ENCODE data around the gene SCYL1.
A peak's percentile ranks its signal among the peaks of the same experiment; 100 is the strongest.
"Not testable (repeated sequence)": the region's sequence is repeated elsewhere in the genome, so short reads cannot be mapped to it uniquely, and the experiment has no call there.

SCYL1 gene

DNA sequence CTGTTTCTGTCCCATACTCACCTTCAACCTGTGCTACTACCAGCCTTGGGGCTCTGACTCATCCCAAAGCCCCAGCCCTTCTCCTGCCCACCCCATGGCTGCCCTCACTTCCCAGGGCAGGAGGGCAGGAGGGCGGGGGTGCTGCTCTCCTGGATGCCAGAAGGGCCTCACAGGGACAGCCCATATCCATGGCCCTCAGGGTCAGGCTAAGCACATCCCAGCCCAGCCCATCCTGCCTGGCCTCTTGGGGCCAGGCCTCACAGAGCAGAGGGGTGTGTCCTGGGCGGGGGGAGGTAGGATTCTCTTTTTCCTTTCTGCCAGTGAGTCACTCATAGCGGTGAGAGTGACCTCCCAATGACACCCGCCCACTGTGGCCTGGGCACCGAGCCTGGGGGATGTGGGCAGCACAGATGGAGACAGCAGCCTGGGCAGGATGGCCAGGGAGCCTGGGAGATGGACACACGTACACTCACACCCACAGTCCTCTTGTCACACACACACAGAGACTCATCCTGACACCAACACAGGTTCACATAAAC lies 30.9 kb downstream of the SCYL1 start:
- DNase-seq = peak; percentile 85

DNA sequence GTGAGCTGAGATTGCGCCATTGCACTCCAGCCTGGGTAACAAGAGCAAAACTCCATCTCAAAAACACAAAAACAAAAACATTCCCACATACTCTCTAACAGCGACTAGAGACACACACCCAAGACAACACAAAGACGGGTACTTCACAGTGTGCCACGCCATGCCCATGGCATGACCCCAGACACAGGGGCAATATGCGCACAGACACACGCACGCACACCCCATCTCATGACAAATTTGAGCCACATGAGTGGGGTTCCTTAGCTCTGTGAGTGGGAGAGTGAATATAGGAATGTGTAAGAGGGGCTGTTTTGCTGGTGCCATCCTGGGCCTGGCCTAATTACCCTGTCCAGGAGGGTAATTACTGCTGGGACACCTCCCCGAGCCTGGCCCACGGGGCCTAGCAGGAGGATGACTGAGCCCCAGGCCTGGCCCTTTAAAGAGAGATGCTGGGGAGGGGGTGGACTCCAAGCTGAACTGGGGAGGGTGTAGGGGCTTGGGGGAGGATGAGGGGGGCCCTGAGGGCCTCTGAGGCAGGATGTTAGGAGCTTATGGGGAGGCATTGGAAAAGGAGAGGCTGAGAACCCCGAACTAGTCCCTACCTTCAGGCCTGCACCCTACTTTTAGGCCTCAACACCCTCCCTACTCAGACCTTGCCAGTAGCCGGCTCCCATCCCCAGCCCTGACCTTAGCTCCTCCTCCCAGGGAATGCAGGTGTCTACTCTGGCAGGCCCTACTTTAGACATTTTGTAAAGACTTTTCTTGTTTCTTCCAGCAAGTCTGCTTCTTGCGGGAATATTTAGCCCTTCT lies 31.8 kb downstream of the SCYL1 start:
- no peak for DNase-seq

DNA sequence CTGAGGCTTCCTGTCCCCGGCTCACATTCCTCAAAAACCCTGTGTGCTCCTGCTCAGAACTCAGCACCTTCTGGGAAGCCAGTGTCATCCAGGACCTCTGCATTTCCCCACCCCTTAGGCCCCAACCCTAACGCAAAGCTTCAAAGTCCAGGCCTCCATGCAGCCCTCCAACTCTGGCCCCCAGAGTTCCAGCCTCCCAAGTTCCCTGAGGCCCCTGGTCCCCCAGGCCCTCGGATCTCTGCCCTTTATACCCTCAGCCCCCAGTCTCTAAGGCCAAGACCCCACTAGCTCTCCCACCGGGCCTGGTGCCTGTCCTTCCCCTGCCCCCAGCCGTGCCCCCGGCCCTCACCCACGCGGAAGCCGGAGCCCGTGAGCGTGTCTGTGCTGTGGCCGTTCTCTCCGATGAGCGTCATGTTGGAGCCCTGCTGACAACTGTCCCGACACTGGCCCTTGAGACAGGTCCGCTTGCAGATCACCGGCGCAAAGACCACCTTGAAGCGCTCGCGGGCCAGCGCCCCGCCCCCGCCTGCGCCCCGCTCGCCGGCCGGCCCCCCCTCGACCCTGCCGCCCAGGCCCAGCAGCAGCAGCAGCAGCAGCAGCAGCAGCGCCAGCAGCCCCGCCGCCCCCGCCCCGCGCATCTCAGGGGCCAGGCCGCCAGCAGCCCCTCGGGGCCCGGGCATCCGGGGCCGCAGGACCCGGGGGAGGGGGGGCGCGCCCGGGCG lies 32.6 kb downstream of the SCYL1 start:
- peak; percentile 60 for DNase-seq

DNA sequence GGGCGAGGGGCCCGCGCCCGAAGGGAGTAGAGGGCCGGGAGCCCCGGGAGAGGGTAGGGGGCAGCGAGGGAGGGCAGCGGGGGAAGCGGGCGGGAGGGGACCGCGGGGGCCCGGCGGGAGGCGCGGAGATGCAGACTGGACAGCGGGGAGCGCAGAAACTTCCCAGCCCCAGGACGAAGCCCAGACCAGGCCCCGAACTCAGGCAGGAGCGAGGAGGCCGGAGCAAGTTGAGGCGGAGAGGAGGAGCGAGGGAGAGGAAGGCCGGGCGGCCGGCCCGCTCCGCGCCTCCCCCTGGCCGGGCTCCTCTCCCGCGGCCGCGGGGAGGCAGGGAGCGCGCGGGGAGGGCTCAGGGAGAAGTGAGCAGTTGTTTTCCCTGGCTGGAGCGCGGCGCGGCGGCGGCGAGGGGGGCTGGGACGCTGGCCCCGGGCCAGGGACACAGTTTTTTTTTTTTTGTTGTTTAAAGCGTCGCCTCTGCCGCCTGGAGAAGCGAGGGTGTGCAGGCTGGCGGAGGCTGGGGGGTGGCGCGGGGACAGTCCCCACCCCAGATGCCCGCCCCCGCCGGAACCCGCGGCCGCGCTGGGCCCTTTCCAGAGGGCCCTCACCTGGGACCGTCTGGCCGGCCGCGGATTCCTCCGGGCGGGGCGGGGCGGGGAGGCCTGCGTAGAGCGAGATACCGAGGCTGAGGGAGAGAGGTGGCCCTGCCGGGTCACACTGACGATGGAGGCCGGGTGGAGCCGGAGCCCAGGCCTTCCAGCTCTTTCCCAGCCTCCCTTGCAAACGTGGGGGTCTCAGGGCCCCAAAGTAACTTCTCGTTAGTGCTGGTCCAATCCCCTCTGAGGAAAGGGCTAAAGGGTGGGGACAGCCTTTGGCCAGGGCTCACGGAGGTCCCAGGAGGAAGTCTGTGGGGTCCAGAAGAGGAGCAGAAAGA lies 33.4 kb downstream of the SCYL1 start, which contains the start of gene LTBP3:
TSS of gene LTBP3 (minus strand) at position 358 of the 928 bp plus-strand sequence. CDS start 400 bp downstream, outside the sequence.
- DNase-seq = peak; percentile 92

DNA sequence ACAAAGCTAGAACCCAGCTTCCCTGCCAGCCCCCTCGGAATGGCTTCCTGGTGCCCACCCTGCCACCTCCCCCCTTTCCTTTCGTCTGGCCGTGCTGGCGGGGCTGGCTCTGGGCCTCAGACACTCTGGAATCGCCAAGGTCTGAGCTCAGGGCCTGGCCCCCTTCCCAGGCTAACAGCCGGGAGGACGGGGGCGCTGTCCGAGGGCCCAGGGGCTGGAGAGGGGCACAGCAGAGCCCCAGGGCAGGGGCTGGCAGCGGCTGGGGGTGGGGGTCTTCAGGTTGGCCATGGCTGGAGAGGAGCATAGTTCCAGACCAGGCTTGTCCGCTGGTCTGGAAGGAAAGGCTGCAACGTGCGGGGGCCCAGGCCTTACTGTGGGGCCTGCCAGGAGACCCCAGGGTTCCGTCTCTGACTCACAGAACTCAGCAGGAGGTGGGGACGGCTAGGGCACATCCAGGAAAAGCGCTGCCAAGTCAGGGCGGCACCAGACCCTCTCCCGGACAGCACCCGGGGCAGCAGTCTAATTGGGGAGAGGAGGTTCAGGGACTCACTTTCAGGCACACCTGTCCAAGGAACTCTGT lies 34.1 kb downstream of the SCYL1 start:
- DNase-seq = no peak

DNA sequence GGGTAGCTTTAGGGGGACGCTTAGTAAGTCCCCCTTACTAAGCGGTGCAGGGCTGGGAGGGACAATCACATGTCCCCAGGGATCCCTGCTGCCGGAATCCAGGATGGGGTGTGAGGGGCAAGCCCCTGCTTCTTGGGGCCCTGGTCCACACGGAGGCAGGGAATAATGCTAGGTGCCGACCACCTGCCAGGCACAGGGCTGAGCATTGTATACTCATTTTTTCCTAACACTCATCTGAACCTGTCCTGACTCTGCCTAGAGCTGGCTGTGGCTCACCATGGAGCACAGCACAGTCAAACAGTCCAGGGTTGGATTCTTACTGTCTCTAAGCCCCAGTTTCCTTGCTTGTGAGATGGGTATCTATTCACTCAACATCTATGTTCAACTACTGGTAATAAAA lies 34.7 kb downstream of the SCYL1 start:
- no peak for DNase-seq

DNA sequence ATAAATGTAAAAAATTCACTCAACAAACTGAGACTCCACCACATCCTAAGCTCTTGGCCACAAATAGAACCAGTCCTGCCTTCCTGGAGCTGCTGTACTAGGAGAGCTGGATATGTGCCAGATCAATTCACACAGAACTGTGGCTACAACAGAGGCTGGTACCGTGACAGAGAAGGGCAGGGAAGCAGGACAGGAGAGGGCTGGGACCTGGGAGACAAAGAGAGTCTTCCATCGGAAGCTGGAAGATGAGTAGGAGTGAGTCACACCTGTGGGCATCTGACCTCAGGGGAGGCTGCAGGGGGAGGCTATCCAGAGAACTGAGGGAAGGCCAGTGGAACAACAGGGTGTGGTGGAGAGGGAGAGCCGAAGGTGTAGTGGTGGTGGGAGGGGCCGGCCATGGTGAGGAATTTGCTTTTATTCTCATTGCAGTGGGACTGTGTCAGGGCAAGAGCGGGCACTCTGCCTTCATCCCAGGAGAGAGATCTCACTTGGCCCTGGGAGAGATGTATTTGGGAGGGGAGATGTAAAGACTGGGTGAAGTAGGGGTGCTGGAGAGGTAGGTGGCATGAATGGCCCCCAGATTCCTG lies 35.2 kb downstream of the SCYL1 start:
- no peak for DNase-seq

DNA sequence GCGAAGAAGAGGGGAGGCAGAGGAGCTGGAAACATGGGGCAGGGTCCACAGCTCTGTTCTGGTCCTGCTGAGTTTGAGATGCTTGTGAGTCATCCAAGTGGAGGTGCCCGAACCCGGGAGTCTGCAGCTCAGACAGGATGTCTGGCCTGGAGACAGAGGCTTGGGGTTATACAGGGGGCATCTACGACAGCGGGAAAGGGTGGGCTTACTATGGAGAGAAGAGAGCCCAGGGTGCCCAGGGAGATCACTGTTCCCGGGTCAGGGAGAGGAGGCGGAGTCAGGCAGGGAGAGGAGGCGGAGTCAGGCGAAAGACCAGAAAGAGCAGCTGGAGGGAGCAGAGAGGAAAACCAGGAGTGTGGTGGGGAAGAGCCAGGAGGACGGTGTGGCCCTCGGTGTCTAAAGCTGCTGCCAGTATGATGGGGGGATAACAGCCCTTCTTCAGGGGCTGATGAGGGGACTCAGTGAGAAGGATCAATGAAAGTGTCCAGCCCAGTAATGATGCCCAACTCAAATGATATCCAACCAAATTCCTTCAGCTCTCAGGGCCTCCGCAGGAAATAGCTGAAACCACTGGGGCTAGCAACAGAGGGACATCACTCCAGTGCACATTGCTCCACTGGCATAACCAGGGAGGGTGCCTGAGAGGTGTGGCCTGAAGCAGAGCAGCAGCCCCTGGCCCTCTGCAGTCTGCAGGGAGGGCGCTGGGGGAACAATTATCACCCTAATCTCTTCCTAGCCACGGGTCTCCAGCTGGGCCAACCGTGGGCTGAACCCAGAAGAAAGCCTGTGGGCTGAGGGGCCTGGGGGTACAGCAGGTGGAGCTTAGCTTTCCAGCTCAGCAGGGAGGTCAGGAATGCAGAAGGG lies 35.9 kb downstream of the SCYL1 start:
- DNase-seq = peak; percentile 76

DNA sequence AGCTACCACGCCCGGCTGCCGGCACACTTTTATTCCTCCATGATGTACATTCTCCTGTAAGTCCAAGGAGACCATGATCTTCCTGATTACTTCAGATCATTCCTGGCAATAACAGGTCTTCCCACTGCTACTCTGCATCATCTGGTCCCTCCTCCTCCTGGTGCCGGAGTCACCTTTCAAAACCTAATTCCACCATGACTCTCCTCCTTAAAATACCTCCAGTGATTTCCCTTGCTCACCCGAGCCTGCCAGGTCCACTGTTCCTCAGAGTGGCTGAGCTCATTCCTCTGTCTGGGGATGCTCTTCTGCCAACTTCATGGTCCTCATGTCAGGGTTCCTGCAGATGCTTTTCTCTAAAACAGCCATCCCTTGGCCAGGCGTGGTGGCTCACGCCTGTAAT lies 37.1 kb downstream of the SCYL1 start:
- no peak for DNase-seq

DNA sequence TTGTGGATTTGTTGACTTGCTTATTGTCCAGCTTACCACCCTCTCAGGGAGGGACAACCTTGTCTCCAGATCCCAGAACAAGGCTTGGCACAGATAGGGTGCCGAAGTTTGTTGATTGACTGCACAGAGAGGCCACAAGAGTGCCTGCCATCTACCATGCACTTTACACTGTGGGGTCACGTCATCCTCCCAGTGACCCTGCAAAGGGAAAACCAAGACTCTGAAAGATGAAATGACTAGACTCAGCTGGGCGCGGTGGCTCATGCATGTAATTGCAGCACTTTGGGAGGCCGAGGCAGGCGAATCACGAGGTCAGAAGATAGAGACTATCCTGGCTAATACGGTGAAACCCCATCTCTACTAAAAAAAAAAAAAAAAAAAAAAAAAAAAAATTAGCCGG lies 37.9 kb downstream of the SCYL1 start:
- no peak for DNase-seq

DNA sequence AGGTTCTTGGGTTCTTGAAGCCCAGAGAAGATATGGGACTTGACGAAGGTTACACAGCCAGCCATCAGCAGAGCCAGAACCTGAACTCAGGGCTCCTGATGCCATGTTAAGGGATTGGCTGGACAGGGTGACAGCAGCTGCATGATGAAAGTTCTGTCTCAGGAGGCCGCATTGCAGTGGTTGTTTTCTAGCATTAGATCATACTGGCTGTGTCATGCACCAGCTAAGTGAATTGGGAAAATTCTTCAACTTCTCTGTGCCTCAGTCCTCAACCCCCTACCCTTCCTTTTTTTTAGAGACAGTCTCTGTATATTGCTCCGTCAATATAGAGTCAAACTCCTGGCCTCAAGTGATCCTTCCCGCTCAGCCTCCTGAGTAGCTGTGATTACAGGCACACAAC lies 38.7 kb downstream of the SCYL1 start:
- no peak for DNase-seq

DNA sequence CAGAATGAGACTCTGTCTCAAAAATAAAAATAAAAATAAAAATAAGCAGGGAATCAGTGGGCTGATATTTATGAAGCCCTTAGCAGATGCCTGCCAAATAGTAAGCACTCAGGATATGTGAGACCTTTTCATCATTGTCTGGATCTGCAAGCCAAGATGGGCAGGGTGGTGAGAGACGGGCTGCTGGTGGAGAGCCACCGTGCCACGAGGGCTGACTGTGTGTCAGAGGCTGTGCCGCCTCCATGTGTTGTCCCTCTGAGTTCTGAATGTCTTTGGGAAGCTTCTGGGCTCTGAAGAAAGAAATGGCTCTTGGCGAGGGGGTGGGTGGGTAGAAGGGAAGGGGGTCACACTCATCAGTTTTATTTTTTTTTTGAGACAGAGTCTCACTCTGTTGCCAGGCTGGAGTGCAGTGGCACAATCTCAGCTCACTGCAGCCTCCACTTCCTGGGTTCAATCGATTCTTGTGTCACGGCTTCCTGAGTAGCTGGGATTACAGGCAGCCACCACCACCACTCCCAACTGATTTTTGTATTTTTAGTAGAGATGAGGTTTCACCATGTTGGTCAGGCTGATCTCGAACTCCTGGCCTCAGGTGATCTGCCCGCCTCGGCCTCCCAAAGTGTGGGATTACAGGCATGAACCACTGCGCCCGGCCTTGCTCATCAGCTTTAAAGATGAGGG lies 40.1 kb downstream of the SCYL1 start:
- DNase-seq = not testable (repeated sequence)

DNA sequence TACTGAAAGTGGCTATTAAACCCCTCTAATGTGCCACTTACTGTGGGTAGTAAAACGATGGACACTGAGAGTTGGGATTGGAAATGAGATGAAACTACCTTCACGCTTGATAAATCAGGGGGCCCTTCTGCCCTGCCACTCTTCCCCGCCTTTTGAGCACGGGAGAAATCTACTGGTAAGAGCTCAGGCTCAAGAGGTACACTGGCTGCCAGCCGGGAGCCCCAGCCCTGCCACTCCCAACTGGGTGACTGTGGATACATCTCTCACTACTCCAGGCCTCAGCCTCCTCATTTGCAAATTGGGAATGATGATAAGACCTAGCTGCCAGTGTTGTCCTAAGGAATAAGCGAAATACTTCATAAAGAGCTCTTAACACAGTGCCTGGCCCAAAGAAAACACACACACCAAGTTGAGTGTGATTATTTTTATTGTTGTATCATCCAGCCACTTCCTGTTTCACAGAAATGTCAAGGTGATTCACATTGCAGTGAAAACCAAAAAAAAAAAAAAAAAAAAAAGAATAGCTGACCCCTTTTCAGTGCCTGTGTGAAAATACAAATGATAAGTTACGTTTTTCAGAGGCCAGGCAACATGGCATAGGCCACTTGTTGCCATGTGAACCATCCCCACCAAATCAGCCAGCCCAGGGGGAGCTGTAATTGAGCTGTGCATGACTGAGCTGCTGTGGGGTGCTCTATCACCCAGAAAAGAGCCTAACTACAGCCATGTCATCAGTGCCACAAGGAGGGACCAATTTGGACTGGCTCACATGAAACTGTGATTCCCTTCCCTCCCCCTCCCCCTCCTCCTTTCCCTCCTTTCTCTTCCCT lies 41.0 kb downstream of the SCYL1 start:
- DNase-seq = no peak

DNA sequence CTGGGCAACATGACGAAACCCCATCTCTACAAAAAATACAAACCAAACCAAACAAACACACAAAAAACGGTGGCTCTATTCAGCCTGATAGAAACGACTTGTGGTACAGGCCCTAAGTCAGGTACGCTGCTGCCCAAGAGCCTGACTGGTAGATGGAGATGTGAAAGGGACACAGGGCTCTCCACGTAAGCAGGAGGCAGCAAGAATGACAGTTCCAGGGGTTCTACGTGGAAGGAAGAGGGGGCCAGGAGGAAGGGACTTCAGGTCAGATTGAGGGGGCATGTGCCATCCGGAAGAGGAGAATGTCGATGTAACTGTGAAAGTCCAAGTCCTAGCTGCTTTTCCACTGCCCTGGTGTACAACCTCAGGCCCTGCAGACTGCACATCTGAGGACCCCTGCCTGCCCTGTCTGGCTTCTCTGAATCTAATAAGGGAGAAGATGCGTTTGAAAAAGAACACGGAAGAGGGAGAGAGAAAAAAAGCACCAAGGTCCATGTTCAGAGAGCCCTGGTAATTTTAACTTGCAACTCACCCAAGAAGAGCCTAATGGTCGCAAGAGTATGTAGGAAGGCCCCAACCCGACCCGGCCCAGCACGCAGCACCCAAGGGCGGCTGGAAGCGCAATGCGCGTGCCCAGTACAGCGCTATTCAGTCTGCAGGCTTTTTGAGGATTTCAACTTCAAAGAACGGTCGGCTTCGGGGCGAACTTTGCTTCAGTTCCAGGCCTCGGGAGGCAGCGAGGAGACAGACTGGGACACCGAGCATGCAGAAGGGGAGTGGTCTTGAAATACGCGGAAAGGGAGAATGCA lies 44.5 kb downstream of the SCYL1 start:
- no peak for DNase-seq

DNA sequence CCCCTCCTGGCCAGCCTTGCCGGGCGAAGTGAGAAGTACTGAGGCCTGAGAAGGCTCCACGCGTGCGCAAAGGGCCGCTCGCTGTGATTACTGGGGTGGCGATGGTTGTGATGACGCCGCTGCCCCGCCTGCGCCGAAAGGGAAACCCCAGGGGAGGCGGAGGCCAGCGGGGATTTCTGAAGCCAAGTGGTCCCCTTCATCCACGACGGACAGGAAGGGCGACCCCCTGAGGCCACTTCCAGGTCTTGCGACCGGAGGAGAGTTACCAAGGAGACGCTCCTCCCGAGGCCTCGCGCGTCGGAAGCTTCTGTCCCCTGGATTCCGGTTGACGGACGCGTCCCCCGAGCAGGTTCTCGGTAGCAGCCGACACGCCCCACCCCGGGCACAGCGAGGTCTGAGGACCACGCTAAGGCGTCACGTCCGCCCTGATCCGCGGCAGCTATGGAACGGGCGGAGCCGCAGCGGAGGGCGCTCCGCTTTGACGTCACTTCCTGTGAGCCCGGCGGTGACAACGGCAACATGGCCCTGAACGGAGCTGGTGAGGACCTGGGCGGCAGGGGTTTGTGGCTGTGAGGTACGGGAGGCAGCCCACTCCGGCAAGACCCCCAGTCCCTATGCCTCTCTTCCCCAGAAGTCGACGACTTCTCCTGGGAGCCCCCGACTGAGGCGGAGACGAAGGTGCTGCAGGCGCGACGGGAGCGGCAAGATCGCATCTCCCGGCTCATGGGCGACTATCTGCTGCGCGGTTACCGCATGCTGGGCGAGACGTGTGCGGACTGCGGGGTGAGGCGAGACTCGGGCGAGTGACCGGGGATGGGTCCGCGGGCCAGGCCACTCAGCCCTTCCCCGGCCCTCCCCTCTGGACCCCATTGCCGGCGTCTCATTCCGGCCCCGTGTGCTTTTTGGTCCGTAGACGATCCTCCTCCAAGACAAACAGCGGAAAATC lies 45.4 kb downstream of the SCYL1 start, which contains the start of gene ZNRD2:
TSS of gene ZNRD2 (plus strand) at position 505 of the 946 bp plus-strand sequence. CDS start at position 520, 15 bp downstream.
- peak; percentile 98 for DNase-seq

DNA sequence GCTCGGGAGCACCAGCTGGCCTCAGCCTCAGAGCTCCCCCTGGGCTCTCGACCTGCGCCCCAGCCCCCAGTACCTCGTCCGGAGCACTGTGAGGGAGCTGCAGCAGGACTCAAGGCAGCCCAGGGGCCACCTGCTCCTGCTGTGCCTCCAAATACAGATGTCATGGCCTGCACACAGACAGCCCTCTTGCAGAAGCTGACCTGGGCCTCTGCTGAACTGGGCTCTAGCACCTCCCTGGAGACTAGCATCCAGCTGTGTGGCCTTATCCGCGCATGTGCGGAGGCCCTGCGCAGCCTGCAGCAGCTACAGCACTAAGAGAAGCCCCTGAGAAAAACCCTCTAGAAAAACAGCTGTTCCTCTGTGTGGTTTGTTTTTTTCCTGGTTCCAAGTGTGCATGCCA lies 46.5 kb downstream of the SCYL1 start:
- DNase-seq = no peak

DNA sequence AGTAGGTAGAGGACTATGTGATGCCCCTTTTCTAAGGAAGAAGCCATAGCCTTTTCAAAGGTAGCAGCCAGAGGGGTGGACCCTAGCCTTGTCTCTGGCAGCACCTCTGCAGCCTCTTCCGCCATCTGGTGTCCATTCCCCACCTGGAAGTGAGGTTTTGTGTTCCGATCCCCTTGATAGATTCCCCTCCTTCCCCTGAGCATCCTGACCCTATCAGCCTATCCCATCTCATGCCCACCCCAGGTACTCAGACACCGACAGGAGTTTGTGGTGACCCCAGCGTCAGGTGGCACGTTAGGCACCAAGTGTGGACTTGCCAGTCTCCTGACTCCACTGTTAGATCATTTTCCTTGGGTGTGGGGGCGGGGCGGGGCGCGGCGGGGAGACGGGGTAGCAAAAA lies 47.1 kb downstream of the SCYL1 start:
- no peak for DNase-seq

Measured in left hindlimb (tissue), 1 donor.